AG08395 (cell line): Measurements from ENCODE around the gene CKLF.
"Not testable (repeated sequence)": the region's sequence is repeated elsewhere in the genome, so short reads cannot be mapped to it uniquely, and the experiment has no call there.

Source experiments
- DNase-seq: peaks from one replicate; pipeline ENCODE4 v3.0.0; 2012; ENCODE audit warnings: mixed read lengths, low spot score

The CKLF gene

GRCh38 chr16:66552286-66553177, at the start of gene CKLF:
TSS of gene CKLF (plus strand) at chr16:66552576. CDS start at chr16:66552716, 140 bp downstream.
- DNase-seq, result peak; percentile 99

- no peak for DNase-seq
Measured at GRCh38 chr16:66503030-66503429, 49.3 kb upstream of the CKLF start.

GRCh38 chr16:66503612-66504011, 48.8 kb upstream of the CKLF start:
- DNase-seq, result no peak

- no peak for DNase-seq
Measured at GRCh38 chr16:66507731-66508239, 44.6 kb upstream of the CKLF start.

- DNase-seq, result no peak
Measured at GRCh38 chr16:66508248-66508913, 44.0 kb upstream of the CKLF start.

- DNase-seq, result no peak
Measured at GRCh38 chr16:66508914-66509496, 43.4 kb upstream of the CKLF start.

GRCh38 chr16:66509576-66509975, 42.8 kb upstream of the CKLF start:
- no peak for DNase-seq

GRCh38 chr16:66510298-66510697, 42.1 kb upstream of the CKLF start:
- no peak for DNase-seq

GRCh38 chr16:66510711-66511601, 41.4 kb upstream of the CKLF start:
- DNase-seq, result no peak

- DNase-seq, result peak; percentile 85
Measured at GRCh38 chr16:66511602-66512271, 40.6 kb upstream of the CKLF start.

GRCh38 chr16:66512272-66513110, 39.9 kb upstream of the CKLF start:
- no peak for DNase-seq

GRCh38 chr16:66513111-66513723, 39.2 kb upstream of the CKLF start:
- DNase-seq, result no peak

GRCh38 chr16:66514391-66514790, 38.0 kb upstream of the CKLF start:
- not testable (repeated sequence) for DNase-seq

GRCh38 chr16:66514980-66515595, 37.3 kb upstream of the CKLF start:
- not testable (repeated sequence) for DNase-seq

GRCh38 chr16:66515596-66516508, 36.5 kb upstream of the CKLF start:
- DNase-seq, result peak; percentile 67

GRCh38 chr16:66516509-66516807, 35.9 kb upstream of the CKLF start:
- DNase-seq, result peak; percentile 24

- DNase-seq, result peak; percentile 98
Measured at GRCh38 chr16:66516808-66517585, 35.4 kb upstream of the CKLF start.
